ENCODE measurements around the gene GYPC. TPM values are rescaled to one million over a fixed set of nuclear protein-coding genes. Genes with fewer than 3 reads are reported as not detected.

Gene GYPC
- total RNA-seq, 1 donor from 2014 or later = 30.1 TPM

- DNase-seq (ENCODE audit: low spot score) = no peak
These were observed 75.4 kb downstream of the GYPC start for GRCh38 chr2:126731353-126731752.

GRCh38 chr2:126732682-126733245 is 76.8 kb downstream of the GYPC start:
- DNase-seq (ENCODE audit: low spot score) = no peak

DNA sequence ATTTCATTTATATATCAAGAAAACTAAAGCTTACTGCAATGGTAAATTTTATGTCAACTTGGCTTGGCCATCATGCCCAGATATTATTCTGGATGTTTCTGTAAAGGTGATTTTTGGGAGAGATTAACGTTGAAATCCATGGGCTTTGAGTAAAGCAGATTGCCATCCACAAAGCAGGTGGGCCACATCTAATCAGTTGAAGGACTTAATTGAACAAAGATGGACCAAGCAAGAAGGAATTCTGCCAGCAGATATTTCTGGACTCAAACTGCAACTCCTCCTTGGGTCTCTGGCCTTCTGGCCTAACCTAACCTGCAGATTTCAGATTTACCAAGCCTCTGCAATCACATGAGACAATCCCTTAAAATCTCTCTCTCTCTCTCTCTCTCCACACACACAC is 77.8 kb downstream of the GYPC start:
- DNase-seq (ENCODE audit: low spot score) = no peak

DNA sequence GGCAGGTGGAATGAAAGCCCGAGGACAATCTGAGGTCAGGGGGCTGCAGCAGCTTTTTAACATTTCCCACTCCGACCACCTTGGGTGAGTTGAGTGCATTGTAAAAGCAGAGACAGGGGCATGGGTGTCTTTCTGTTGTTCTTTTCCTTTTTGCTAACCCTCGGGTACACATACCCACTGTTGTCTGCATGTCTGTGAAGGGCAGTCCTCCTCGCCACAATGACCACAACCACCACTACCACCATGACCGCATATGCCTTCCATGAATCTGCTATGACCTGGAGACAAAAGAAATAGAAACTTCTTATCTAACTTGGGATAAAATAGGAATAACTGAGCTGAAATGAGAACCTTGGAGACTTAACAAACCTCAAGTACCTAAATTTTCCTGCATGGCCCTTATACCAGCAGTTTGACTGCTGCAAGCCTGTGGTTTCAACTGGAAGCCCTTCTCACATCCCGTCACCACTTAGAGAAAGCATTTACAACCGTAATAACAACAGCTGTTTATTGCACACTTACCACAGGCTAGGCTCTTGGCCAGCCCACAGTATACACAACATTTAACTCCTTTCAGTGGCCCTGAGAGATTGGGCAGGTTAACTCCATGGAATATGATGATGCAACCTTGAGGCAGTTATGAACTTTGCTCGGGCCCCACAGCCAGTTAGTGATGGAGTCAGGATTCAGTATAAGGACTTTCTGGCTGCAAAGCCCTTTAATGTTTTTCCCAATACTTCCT is 80.3 kb downstream of the GYPC start:
- DNase-seq (ENCODE audit: low spot score) = no peak

GRCh38 chr2:126739141-126739540 is 83.2 kb downstream of the GYPC start:
- no peak for DNase-seq (ENCODE audit: low spot score)

DNA sequence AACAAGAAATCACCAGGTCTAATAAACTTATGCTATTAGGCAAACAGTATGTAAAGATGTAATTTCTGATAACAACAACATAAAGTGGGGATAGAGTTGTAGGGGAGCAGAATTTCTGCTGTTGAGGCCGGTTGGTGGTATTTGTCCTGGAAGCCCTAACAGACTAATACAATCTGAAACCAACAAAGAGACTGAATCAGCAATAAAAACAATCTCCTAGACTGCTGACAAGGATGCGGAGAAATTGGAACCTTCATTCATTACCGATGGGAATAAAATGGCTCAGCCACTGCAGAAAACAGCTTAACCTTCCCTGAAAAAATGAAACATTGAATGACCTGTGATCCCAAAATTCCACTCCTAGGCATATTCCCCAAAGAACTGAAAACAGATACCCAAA is 88.7 kb downstream of the GYPC start:
- no peak for DNase-seq (ENCODE audit: low spot score)

Other genes starting within 250 kb of the GYPC start
- gene TEX51, start 242.7 kb downstream of the GYPC start, total RNA-seq = not detected

Measured in ureter (tissue), 1 donor.